ACC112 (cell line): ENCODE measurements around the gene TXNRD3.

Experiments used
- H2AFZ ChIP-seq: fragments of 200-600 bp; sonication (generic); one replicate; pipeline ENCODE4 v1.6.0; 2017; ENCODE audit warnings: antibody characterized with exemption, low read length; ENCODE audit not compliant: unreplicated experiment
- H3K27ac ChIP-seq: fragments of 200-600 bp; sonication (generic); 2 replicates; pipeline ENCODE4 v1.5.1; 2014; ENCODE audit warnings: low read depth, mild to moderate bottlenecking, antibody characterized with exemption, low read length, moderate library complexity
- H3K27me3 ChIP-seq: fragments of 200-600 bp; sonication (generic); 2 replicates; pipeline ENCODE4 v1.6.1; 2014; ENCODE audit warnings: mild to moderate bottlenecking, antibody characterized with exemption, low read length, moderate library complexity, mixed read lengths; ENCODE audit not compliant: insufficient read depth
- H3K36me3 ChIP-seq: fragments of 200-600 bp; sonication (generic); 2 replicates; pipeline ENCODE4 v1.6.1; 2016; ENCODE audit warnings: mild to moderate bottlenecking, antibody characterized with exemption, low read length, moderate library complexity, mixed read lengths; ENCODE audit not compliant: insufficient read depth
- H3K4me1 ChIP-seq: fragments of 200-600 bp; sonication (generic); one replicate; pipeline ENCODE4 v1.6.1; 2016; ENCODE audit warnings: low read length, mixed read lengths; ENCODE audit not compliant: insufficient read depth, unreplicated experiment, control insufficient read depth
- H3K4me3 ChIP-seq: fragments of 200-600 bp; sonication (generic); 2 replicates; pipeline ENCODE4 v1.5.1; 2014; ENCODE audit warnings: mild to moderate bottlenecking, low read depth, low read length
- H3K79me2 ChIP-seq: fragments of 200-600 bp; sonication (generic); one replicate; pipeline ENCODE4 v1.6.0; 2016; ENCODE audit warnings: low read length; ENCODE audit not compliant: control insufficient read depth, unreplicated experiment, insufficient read depth

The TXNRD3 gene

DNA sequence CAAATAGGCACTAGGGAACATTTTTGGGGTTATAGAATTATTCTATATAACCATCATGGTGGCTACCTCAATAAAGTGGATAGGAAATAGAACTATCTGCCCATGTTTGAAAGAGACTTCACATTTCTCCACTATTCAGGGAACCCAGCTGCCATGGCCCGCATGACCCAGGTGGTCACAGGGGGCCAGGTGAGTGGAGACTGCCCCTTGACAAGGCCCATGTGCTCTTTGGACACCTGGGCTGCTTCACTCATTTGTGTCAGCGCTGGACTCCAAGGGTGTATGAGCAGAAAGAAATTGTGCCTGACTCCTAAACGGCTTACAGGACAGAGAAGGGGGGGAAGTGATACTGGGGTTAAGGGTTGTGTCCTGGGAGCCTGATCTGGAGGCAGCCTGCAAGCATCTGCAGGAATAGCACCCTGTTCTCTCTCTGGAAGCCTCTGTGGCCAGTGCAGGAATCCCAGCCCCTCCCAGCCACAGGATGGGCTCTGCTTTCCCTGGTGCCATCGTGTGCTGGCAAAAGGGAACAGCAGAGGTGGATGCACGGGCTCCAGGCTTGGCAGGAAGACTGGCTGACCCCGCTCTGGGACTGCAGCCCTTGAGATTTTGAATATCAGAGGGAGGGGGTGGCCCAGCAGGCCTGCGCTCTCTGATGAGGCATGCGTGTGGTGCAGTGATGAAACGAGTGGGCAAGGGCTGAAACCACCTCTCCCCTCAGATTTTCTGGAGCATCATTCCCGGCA is 87.1 kb downstream of the TXNRD3 start:
- Histone ChIP-seq H3K27me3 (peaks cover 50% of the 10 kb centered on the region), H3K79me2 (no peaks in the 10 kb centered on the region), H3K4me3 (no peak overlapping the region), H2AFZ (no peak overlapping the region), H3K27ac (no peak overlapping the region), H3K4me1 (no peaks in the 10 kb centered on the region), H3K36me3 (no peaks in the 10 kb centered on the region)

DNA sequence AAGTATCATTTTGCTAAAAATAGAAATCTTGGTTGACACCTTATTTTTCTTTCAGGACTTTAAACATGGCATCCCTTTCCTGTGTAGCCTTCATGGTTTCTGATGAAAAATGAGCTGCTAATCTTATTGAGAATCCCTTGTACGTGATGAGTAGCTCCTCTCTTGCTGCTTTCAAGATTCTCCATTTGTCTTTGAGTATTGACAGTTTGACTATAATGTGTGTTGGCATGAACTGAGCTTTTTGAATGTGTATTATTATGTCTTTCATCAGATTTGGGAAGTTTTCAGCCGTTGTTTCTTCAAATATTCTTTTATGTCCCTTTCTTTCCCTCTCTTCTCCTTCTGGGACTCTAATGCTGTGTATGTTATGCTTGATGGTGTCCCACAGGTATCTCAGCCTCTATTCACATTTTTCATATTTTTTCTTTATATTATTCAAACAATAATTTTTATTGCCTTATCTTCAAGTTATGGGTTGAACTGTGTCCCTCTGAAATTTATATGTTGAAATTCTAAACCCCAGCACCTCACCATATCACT is 92.1 kb downstream of the TXNRD3 start:
- H2AFZ ChIP-seq = no peak overlapping the region
- no peak overlapping the region for H3K27ac ChIP-seq
- H3K36me3 ChIP-seq = no peaks in the 10 kb centered on the region
- H3K4me3 ChIP-seq = no peak overlapping the region
- H3K4me1 ChIP-seq = no peaks in the 10 kb centered on the region
- H3K79me2 ChIP-seq = no peaks in the 10 kb centered on the region
- H3K27me3 ChIP-seq = peaks cover 87% of the 10 kb centered on the region

DNA sequence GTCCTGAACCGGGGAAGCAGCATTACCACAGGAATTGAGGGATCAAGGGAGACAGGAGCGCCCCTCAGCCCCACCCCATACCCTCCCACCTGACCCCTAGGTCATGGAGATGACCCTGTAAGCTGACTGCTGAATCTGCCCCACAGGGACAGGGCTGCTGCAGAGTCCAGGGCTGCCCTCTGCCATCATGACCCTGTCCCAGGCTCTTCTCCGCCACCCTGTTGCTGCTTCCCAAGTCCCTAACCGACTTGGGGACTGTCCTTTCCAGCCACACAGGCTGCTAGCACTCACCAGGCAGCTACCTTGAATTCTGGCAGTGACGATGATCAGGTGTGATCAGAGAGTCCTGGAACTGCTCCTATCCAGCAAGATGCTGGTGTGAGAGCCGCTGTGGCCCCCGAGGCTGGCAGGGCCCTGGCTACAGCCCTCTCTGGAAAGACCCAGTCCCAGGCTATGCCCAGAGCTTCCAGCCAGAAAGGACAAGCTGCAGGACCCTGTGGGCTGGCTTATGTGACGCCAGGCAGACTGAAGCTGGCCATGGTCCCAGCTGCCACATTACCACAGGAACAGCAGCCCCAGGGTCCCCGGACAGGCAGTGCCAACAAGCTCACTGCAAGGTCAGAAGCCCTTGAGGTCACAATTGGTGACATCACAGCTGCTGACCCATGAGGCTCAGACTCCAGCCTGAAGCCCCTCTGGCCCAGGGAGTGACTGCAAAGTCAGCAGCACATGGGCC is 96.4 kb downstream of the TXNRD3 start, which contains the start of gene C3orf22:
Gene C3orf22, minus strand, starts transcription at position 597 of the 736 bp plus-strand sequence. CDS start 5,542 bp downstream, outside the sequence.
- Histone ChIP-seq H2AFZ (no peak within 1 kb of the TSS), H3K4me1 (no peaks in the 10 kb centered on the region), H3K4me3 (no peak within 1 kb of the TSS), H3K27me3 (peaks cover 45% of the 10 kb centered on the region), H3K36me3 (no peaks in the 10 kb centered on the region), H3K27ac (no peak within 1 kb of the TSS), H3K79me2 (no peaks in the 10 kb centered on the region)

DNA sequence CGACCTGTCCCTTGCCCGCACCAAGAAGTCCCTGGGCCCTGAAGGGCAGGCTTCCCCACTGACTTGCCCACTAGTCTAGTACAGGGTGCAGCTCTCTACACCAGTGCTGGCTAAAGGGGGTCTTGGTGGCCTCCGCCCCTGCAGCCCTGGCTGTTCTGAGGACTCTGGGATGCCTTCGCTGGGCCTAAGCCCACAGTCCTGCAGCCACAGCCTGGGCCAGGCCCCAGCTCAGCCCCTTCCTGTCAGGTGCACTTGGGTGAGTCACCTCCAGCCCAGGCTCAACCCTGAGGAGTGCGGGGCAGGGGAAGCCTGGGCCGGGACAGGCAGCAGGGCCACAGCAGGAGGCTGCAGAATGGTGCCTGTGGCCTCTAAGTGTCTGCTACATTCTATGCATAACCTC is 97.2 kb downstream of the TXNRD3 start:
- Histone ChIP-seq H3K36me3 (no peaks in the 10 kb centered on the region), H3K27ac (no peak overlapping the region)

DNA sequence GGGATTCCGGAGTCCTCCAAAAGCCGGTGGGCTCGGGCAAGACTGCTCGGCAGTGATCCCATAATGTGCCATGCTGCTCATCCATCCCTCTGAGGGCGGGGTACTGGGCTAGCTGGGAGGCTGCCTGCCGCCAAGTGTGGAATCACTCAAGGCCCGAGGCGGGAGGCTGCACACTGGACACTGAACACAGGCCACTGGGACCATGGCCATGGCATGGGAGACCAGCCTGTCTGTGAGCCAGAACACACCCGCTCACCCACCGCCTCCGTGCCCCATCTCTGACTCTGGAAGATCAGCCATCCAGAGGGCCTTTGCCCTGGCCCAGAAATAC is 97.5 kb downstream of the TXNRD3 start:
- no peak overlapping the region for H3K4me3 ChIP-seq
- no peaks in the 10 kb centered on the region for H3K79me2 ChIP-seq
- no peaks in the 10 kb centered on the region for H3K4me1 ChIP-seq
- peaks cover 35% of the 10 kb centered on the region for H3K27me3 ChIP-seq
- H3K36me3 ChIP-seq = no peaks in the 10 kb centered on the region
- H2AFZ ChIP-seq = no peak overlapping the region
- no peak overlapping the region for H3K27ac ChIP-seq

More for the DNA sequence above, 97.2 kb downstream of the TXNRD3 start:
- Histone ChIP-seq H3K4me1 (no peaks in the 10 kb centered on the region), H2AFZ (no peak overlapping the region), H3K79me2 (no peaks in the 10 kb centered on the region), H3K27me3 (peaks cover 39% of the 10 kb centered on the region), H3K4me3 (no peak overlapping the region)
